CD14-positive monocyte (primary cell): Measurements from ENCODE around the gene OR11A1. TPM values are rescaled to one million over a fixed set of nuclear protein-coding genes. Genes with fewer than 3 reads are reported as not detected.

ENCODE experiments used
- DNase-seq, 3 donors: peaks; one replicate each; pipeline ENCODE4 v3.0.0-alpha.2; 2011 to 2022
- H2AFZ ChIP-seq: 2 replicates; pipeline ENCODE4 v1.6.0; 2012; ENCODE audit warnings: mild to moderate bottlenecking, low read depth, low read length, inconsistent platforms; ENCODE audit not compliant: insufficient read depth, poor library complexity, severe bottlenecking
- H3K27ac ChIP-seq, 2 donors: 1 replicate in 1 of 2; 2 replicates in 1 of 2; pipeline ENCODE4 v1.5.1; 2012 to 2013; ENCODE audit warnings: low read length in 2 of 2, control low read depth in 1 of 2, inconsistent platforms in 1 of 2, low read depth in 1 of 2, mild to moderate bottlenecking in 1 of 2
- H3K27me3 ChIP-seq, 2 donors: one replicate each; pipeline versions ENCODE4 v1.6.0 to v1.6.1; 2011 to 2013; ENCODE audit warnings: low read length in 2 of 2; ENCODE audit not compliant: control insufficient read depth in 2 of 2, insufficient read depth in 2 of 2
- H3K36me3 ChIP-seq, 2 donors: replicated peaks in 1 of 2; 1 replicate in 1 of 2; 2 replicates in 1 of 2; pipeline versions ENCODE4 v1.5.1 to v1.6.1; 2012 to 2013; ENCODE audit warnings: low read length in 2 of 2, control low read depth in 1 of 2, inconsistent platforms in 1 of 2, mild to moderate bottlenecking in 1 of 2; ENCODE audit not compliant: insufficient read depth in 2 of 2, control insufficient read depth in 1 of 2
- H3K4me1 ChIP-seq, 2 donors: 1 replicate in 1 of 2; 2 replicates in 1 of 2; pipeline versions ENCODE4 v1.5.1 to v1.6.1; 2012 to 2013; ENCODE audit warnings: low read length in 2 of 2, control low read depth in 1 of 2, inconsistent platforms in 1 of 2, mild to moderate bottlenecking in 1 of 2, moderate library complexity in 1 of 2; ENCODE audit not compliant: insufficient read depth in 2 of 2, control insufficient read depth in 1 of 2
- H3K4me2 ChIP-seq: replicated peaks from 2 replicates; pipeline ENCODE3; 2012; ENCODE audit warnings: low read length, moderate library complexity, mild to moderate bottlenecking; ENCODE audit not compliant: poor library complexity, severe bottlenecking; ENCODE audit errors: extremely low read depth
- H3K4me3 ChIP-seq, 3 experiments: fragments of 200-600 bp in 1 of 3; sonication (generic) in 1 of 3; replicated peaks in 1 of 3; 1 replicate in 2 of 3; 2 replicates in 1 of 3; pipeline ENCODE4 v1.5.1; 2011 to 2013; ENCODE audit warnings: low read length in 3 of 3, mild to moderate bottlenecking in 3 of 3, control low read depth in 2 of 3, low read depth in 2 of 3, inconsistent platforms in 1 of 3, moderate library complexity in 1 of 3
- H3K79me2 ChIP-seq: 2 replicates; pipeline ENCODE4 v1.6.0; 2012; ENCODE audit warnings: mild to moderate bottlenecking, control low read depth, inconsistent platforms, low read length, moderate library complexity; ENCODE audit not compliant: insufficient read depth
- H3K9ac ChIP-seq: 2 replicates; pipeline ENCODE4 v1.6.0; 2017; ENCODE audit warnings: low read length, mild to moderate bottlenecking; ENCODE audit not compliant: insufficient read depth, poor library complexity, severe bottlenecking
- H3K9me3 ChIP-seq, 2 donors: replicated peaks in 1 of 2; 1 replicate in 1 of 2; 2 replicates in 1 of 2; pipeline versions ENCODE4 v1.5.1 to v1.6.1; 2012 to 2013; ENCODE audit warnings: low read length in 2 of 2, control low read depth in 1 of 2; ENCODE audit not compliant: control insufficient read depth in 1 of 2, insufficient read depth in 1 of 2
- H4K20me1 ChIP-seq: 2 replicates; pipeline ENCODE4 v1.6.0; 2012; ENCODE audit warnings: mild to moderate bottlenecking, low read length, control low read depth, moderate library complexity; ENCODE audit not compliant: insufficient read depth
- H3K27ac Mint-ChIP-seq, 7 donors: one replicate each; pipeline ENCODE4 v1.8.0; 2020; ENCODE audit warnings: mild to moderate bottlenecking in 7 of 7, mixed read lengths in 7 of 7, moderate library complexity in 6 of 7, inconsistent platforms in 2 of 7
- H3K27me3 Mint-ChIP-seq, 3 donors: one replicate each; pipeline ENCODE4 v1.8.0; 2021 to 2022; ENCODE audit warnings: low read depth in 3 of 3, mild to moderate bottlenecking in 3 of 3, mixed read lengths in 3 of 3, moderate library complexity in 3 of 3, inconsistent platforms in 1 of 3
- H3K36me3 Mint-ChIP-seq, 2 donors: one replicate each; pipeline ENCODE4 v1.8.0; 2020; ENCODE audit warnings: mixed read lengths in 2 of 2, inconsistent platforms in 1 of 2, mild to moderate bottlenecking in 1 of 2
- H3K4me1 Mint-ChIP-seq: one replicate; pipeline ENCODE4 v1.8.0; 2020; ENCODE audit warnings: mild to moderate bottlenecking, mixed read lengths
- H3K4me3 Mint-ChIP-seq, 2 donors: one replicate each; pipeline ENCODE4 v1.8.0; 2020; ENCODE audit warnings: mild to moderate bottlenecking in 2 of 2, mixed read lengths in 2 of 2, moderate library complexity in 1 of 2
- H3K9me3 Mint-ChIP-seq, 7 donors: one replicate each; pipeline ENCODE4 v1.8.0; 2020 to 2022; ENCODE audit warnings: mixed read lengths in 7 of 7, mild to moderate bottlenecking in 6 of 7, moderate library complexity in 6 of 7, inconsistent platforms in 2 of 7
- WGBS: methylation state at CpG from one replicate; pipeline ENCODE4 v1.1.5; 2013; ENCODE audit warnings: missing lambda C conversion rate; ENCODE audit not compliant: insufficient coverage; 5-methylcytosine and 5-hydroxymethylcytosine counted together
- intact Hi-C, 2 donors: fragments of 100-400 bp; cut with micrococcal nuclease; formaldehyde crosslinking; loops; one replicate each; pipeline versions ENCODE4 v1.15.0 to v1.15.1; 2023
- polyA plus RNA-seq, 3 donors: library from polyadenylated mRNA; depleted of rRNA in 1 of 3; unstranded in 2 of 3; stranded (reverse) in 1 of 3; fragments of 300-500 nt in 2 of 3; fragments of >200 nt in 1 of 3; fragmentation: Illumina TruSeq in 2 of 3; gene quantifications; 1 replicate in 2 of 3; 2 replicates in 1 of 3; pipeline ENCODE4 v1.2.3, GENCODE V29; 2012 to 2021
- TF ChIP-seq, protein P1 (sequence below): fragments of 200-600 bp; IDR thresholded peaks from one replicate; pipeline ENCODE4 v1.8.0; 2022; ENCODE audit warnings: antibody characterized with exemption, mild to moderate bottlenecking

Gene OR11A1
- polyA plus RNA-seq, 3 donors = not detected

DNA sequence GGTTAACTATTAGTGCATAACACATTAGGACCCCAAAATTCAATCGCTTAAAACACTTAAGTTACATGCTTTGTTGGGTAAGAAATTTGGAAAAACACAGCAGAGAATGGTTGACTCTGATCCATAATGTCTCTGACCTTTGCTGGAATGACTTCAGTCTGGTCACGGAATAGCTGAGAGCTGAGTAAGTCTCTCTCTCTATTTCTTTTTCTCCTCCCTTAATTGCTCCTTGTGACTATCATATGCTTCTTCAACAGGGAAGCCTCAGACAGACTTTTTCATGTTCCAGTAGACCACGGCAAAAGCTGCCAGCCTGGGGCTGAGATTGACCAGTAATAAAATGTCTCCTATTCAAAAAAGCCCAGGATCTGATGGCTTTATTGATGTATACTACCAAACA is 37.4 kb downstream of the OR11A1 start:
- H2AFZ ChIP-seq = no peak overlapping the region
- no peaks in the 10 kb centered on the region for H3K79me2 ChIP-seq
- H3K9me3 ChIP-seq = no peaks in the 10 kb centered on the region
- peaks cover 0 to 3% (median 0%) of the 10 kb centered on the region in 7 donors for H3K9me3 Mint-ChIP-seq
- H3K27ac ChIP-seq = no peak overlapping the region
- WGBS = 100% methylated on average over 1 of the region's 3 CpGs
- no peaks in the 10 kb centered on the region for H3K4me1 ChIP-seq
- no peak overlapping the region for H3K4me2 ChIP-seq
- H3K4me3 Mint-ChIP-seq = no peak overlapping the region
- TF ChIP-seq, protein P1, sequence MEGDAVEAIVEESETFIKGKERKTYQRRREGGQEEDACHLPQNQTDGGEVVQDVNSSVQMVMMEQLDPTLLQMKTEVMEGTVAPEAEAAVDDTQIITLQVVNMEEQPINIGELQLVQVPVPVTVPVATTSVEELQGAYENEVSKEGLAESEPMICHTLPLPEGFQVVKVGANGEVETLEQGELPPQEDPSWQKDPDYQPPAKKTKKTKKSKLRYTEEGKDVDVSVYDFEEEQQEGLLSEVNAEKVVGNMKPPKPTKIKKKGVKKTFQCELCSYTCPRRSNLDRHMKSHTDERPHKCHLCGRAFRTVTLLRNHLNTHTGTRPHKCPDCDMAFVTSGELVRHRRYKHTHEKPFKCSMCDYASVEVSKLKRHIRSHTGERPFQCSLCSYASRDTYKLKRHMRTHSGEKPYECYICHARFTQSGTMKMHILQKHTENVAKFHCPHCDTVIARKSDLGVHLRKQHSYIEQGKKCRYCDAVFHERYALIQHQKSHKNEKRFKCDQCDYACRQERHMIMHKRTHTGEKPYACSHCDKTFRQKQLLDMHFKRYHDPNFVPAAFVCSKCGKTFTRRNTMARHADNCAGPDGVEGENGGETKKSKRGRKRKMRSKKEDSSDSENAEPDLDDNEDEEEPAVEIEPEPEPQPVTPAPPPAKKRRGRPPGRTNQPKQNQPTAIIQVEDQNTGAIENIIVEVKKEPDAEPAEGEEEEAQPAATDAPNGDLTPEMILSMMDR = no peak
- H3K4me3 ChIP-seq = no peak overlapping the region
- H3K36me3 ChIP-seq = no peaks in the 10 kb centered on the region
- DNase-seq = no peak
- no peaks in the 10 kb centered on the region for H3K27me3 ChIP-seq
- H3K27me3 Mint-ChIP-seq = peaks cover 3 to 6% (median 4%) of the 10 kb centered on the region in 3 donors
- intact Hi-C loops = no loop called here
- H3K4me1 Mint-ChIP-seq = no peaks in the 10 kb centered on the region
- no peak overlapping the region for H3K27ac Mint-ChIP-seq
- no peaks in the 10 kb centered on the region for H3K36me3 Mint-ChIP-seq
- H3K9ac ChIP-seq = no peak overlapping the region
- H4K20me1 ChIP-seq = no peaks in the 10 kb centered on the region

DNA sequence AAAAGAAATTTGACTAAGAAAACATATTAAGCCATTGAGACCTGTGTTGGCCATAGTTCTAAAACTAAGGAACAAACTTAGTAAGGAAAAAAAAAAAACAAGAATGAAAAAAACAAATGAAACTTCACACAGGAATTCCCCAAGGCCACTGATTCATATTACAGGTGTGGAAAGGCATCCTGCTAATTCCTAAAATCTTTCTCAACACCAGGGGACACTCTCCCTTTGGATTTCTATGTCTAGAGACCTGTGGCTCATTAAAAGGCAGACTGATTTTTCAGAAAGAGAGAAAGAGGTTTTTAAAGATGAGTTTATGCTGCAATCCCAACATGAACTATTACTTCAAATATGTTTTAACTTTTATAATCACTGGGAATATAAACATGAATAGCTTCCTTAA is 42.3 kb downstream of the OR11A1 start, which contains the start of gene OR12D1:
Gene OR12D1, plus strand, starts transcription at position 341 of the 400 bp plus-strand sequence.
- TF ChIP-seq, protein P1 = no peak
- no peak within 1 kb of the TSS for H3K9ac ChIP-seq

More for the DNA sequence above, 42.3 kb downstream of the OR11A1 start, which contains the start of gene OR12D1:
- Mint-ChIP-seq H3K27me3 (peaks cover 1 to 5% (median 2%) of the 10 kb centered on the region in 3 donors), H3K36me3 (no peaks in the 10 kb centered on the region), H3K4me3 (no peak within 1 kb of the TSS), H3K4me1 (no peaks in the 10 kb centered on the region), H3K9me3 (peaks cover 2 to 15% (median 6%) of the 10 kb centered on the region in 7 donors), H3K27ac (no peak within 1 kb of the TSS)
- no peak within 1 kb of the TSS for H3K27ac ChIP-seq
- no peak within 1 kb of the TSS for H3K4me2 ChIP-seq
- intact Hi-C loops = no loop called here
- H3K4me3 ChIP-seq = no peak within 1 kb of the TSS
- H3K4me1 ChIP-seq = no peaks in the 10 kb centered on the region
- H3K9me3 ChIP-seq = peaks cover 11 to 13% of the 10 kb centered on the region in 2 donors
- H2AFZ ChIP-seq = no peak within 1 kb of the TSS
- DNase-seq = no peak
- H3K27me3 ChIP-seq = no peaks in the 10 kb centered on the region
- H3K79me2 ChIP-seq = no peaks in the 10 kb centered on the region
- H3K36me3 ChIP-seq = no peaks in the 10 kb centered on the region
- H4K20me1 ChIP-seq = no peaks in the 10 kb centered on the region
